Measurements from ENCODE around the gene TMC2.
"Not testable (repeated sequence)": the region's sequence is repeated elsewhere in the genome, so short reads cannot be mapped to it uniquely, and the experiment has no call there.

Gene TMC2, protein sequence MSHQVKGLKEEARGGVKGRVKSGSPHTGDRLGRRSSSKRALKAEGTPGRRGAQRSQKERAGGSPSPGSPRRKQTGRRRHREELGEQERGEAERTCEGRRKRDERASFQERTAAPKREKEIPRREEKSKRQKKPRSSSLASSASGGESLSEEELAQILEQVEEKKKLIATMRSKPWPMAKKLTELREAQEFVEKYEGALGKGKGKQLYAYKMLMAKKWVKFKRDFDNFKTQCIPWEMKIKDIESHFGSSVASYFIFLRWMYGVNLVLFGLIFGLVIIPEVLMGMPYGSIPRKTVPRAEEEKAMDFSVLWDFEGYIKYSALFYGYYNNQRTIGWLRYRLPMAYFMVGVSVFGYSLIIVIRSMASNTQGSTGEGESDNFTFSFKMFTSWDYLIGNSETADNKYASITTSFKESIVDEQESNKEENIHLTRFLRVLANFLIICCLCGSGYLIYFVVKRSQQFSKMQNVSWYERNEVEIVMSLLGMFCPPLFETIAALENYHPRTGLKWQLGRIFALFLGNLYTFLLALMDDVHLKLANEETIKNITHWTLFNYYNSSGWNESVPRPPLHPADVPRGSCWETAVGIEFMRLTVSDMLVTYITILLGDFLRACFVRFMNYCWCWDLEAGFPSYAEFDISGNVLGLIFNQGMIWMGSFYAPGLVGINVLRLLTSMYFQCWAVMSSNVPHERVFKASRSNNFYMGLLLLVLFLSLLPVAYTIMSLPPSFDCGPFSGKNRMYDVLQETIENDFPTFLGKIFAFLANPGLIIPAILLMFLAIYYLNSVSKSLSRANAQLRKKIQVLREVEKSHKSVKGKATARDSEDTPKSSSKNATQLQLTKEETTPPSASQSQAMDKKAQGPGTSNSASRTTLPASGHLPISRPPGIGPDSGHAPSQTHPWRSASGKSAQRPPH

DNA sequence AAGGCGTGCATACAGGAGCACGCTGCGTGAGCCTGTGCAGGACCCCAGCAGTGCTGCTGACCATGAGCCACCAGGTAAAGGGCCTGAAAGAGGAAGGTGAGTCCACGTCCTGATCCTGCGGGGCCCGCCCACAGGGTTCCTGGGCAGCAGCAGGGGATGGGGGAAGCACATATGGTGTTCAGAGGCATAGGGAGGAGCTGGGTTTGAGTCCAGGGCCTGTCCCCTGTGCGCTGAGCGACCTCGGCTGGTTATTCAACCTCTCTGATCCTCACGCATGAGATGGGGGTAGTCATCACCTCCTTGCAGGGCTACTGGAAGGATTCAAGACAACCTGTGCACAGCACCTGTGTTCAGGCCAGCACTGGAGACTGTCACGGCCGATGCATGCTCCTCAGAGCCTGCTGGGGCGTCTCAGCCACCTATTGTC, at the start of gene TMC2:
TMC2 (plus strand) TSS at position 14 of the 427 bp plus-strand sequence; CDS start at position 63, 49 bp downstream.
- peaks cover 4% of the 10 kb centered on the region for H3K27me3 ChIP-seq (ENCODE audit: control insufficient read depth, insufficient read depth, low read length)
- H3K36me3 ChIP-seq (ENCODE audit: control insufficient read depth, insufficient read depth, low read length), result no peaks in the 10 kb centered on the region
- no peaks in the 10 kb centered on the region for H3K9me3 ChIP-seq (ENCODE audit: control insufficient read depth, insufficient read depth, low read length)
- H3K4me1 ChIP-seq (ENCODE audit: control insufficient read depth, insufficient read depth, low read length), result peaks cover 2% of the 10 kb centered on the region
- H3K9ac ChIP-seq (ENCODE audit: low read depth, low read length), result no peak within 1 kb of the TSS
- no peak within 1 kb of the TSS for H3K4me3 ChIP-seq (ENCODE audit: low read depth, low read length)

DNA sequence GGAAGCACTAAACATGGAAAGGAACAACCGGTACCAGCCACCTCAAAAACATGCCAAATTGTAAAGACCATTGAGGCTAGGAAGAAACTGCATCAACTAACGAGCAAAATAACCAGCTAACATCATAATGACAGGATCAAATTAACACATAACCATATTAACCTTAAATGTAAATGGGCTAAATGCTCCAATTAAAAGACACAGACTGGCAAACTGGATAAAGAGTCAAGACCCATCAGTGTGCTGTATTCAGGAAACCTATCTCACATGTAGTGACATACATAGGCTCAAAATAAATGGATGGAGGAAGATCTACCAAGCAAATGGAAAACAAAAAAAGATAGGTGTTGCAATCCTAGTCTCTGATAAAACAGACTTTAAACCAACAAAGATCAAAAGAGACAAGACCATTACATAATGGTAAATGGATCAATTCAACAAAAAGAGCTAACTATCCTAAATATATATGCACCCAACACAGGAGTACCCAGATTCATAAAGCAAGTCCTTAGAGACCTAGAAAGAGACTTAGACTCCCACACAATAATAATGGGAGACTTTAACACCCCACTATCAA, 33.5 kb upstream of the TMC2 start:
- peaks cover 11% of the 10 kb centered on the region for H3K27me3 ChIP-seq (ENCODE audit: control insufficient read depth, insufficient read depth, low read length)
- H3K36me3 ChIP-seq (ENCODE audit: control insufficient read depth, insufficient read depth, low read length); H3K9ac ChIP-seq (ENCODE audit: low read depth, low read length); H3K9me3 ChIP-seq (ENCODE audit: control insufficient read depth, insufficient read depth, low read length); H3K4me1 ChIP-seq (ENCODE audit: control insufficient read depth, insufficient read depth, low read length); H3K4me3 ChIP-seq (ENCODE audit: low read depth, low read length): not testable (repeated sequence)

DNA sequence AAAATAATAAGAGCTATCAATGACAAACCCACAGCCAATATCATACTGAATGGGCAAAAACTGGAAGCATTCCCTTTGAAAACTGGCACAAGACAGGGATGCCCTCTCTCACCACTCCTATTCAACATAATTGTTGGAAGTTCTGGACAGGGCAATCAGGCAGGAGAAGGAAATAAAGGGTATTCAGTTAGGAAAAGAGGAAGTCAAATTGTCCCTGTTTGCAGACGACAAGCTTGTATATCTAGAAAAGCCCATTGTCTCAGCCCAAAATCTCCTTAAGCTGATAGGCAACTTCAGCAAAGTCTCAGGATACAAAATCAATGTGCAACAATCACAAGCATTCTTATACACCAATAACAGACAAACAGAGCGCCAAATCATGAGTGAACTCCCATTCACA, 31.6 kb upstream of the TMC2 start:
- H3K9ac ChIP-seq (ENCODE audit: low read depth, low read length); H3K4me1 ChIP-seq (ENCODE audit: control insufficient read depth, insufficient read depth, low read length); H3K9me3 ChIP-seq (ENCODE audit: control insufficient read depth, insufficient read depth, low read length); H3K4me3 ChIP-seq (ENCODE audit: low read depth, low read length); H3K36me3 ChIP-seq (ENCODE audit: control insufficient read depth, insufficient read depth, low read length): not testable (repeated sequence)
- H3K27me3 ChIP-seq (ENCODE audit: control insufficient read depth, insufficient read depth, low read length), result peaks cover 20% of the 10 kb centered on the region

DNA sequence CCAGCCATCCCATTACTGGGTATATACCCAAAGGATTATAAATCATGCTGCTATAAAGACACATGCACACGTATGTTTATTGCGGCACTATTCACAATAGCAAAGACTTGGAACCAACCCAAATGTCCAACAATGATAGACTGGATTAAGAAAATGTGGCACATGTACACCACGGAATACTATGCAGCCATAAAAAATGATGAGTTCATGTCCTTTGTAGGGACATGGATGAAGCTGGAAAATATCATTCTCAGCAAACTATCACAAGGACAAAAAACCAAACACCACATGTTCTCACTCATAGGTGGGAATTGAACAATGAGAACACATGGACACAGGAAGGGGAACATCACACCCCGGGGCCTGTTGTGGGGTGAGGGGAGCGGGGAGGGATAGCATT, 29.9 kb upstream of the TMC2 start:
- H3K27me3 ChIP-seq (ENCODE audit: control insufficient read depth, insufficient read depth, low read length), result peaks cover 36% of the 10 kb centered on the region
- H3K4me1 ChIP-seq (ENCODE audit: control insufficient read depth, insufficient read depth, low read length); H3K9me3 ChIP-seq (ENCODE audit: control insufficient read depth, insufficient read depth, low read length); H3K4me3 ChIP-seq (ENCODE audit: low read depth, low read length); H3K36me3 ChIP-seq (ENCODE audit: control insufficient read depth, insufficient read depth, low read length); H3K9ac ChIP-seq (ENCODE audit: low read depth, low read length): not testable (repeated sequence)

DNA sequence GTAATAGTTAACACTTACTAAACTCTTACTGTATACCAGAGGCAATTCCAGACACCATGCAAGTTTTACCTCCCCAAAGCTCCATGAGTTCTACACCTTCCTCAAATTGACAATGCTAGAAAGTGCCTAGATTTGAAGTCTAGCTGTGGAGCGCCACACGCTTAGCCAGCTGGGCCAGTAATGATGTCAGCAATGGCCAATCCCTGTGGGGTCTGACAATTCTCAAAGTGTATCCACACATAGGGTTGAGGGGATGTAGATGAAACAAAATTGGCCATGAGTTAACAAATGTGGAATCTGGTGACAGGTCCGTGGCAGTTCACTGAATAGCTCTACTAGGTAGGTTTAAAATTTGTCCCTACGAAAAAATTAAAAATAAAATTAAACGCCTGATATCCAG, 28.9 kb upstream of the TMC2 start:
- Histone ChIP-seq H3K4me3 (ENCODE audit: low read depth, low read length) (no peak overlapping the region), H3K36me3 (ENCODE audit: control insufficient read depth, insufficient read depth, low read length) (no peaks in the 10 kb centered on the region), H3K9ac (ENCODE audit: low read depth, low read length) (no peak overlapping the region), H3K9me3 (ENCODE audit: control insufficient read depth, insufficient read depth, low read length) (no peaks in the 10 kb centered on the region), H3K27me3 (ENCODE audit: control insufficient read depth, insufficient read depth, low read length) (peaks cover 46% of the 10 kb centered on the region), H3K4me1 (ENCODE audit: control insufficient read depth, insufficient read depth, low read length) (no peaks in the 10 kb centered on the region)

DNA sequence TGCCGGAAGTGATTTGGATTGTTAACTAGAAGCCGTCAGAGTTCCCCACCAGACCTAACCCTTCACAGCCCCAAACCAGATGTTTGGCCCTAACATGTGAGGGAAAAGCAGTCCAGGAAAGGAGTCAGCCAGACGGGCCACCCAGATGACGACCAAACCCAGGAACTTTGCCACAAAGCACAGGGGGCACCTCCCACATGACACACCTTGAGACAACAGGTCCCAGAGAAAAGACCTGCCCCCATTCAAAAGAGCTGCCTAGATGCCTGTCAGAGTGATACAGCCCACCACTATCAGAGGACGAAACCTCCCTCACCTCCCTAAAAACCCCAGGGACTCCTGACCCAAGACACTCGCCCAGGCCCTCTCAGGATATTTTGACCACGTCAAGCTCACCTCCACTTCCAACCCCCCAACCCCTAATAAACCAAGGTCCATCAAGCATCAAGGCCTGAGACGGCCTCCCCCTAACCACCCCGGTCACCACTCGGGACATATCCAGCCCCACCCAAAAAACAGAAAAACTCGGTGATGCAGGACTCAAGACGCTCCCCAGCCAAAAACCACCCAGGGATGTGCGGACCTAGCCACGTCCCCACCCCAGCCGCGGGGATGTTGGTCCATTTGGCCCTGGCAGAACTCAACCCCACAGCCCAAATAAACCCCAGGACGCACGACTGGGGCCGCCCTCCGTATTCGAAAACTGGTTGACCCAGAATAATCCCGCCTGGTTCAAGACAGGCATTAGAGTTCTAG, 28.3 kb upstream of the TMC2 start:
- no peaks in the 10 kb centered on the region for H3K9me3 ChIP-seq (ENCODE audit: control insufficient read depth, insufficient read depth, low read length)
- peaks cover 52% of the 10 kb centered on the region for H3K27me3 ChIP-seq (ENCODE audit: control insufficient read depth, insufficient read depth, low read length)

DNA sequence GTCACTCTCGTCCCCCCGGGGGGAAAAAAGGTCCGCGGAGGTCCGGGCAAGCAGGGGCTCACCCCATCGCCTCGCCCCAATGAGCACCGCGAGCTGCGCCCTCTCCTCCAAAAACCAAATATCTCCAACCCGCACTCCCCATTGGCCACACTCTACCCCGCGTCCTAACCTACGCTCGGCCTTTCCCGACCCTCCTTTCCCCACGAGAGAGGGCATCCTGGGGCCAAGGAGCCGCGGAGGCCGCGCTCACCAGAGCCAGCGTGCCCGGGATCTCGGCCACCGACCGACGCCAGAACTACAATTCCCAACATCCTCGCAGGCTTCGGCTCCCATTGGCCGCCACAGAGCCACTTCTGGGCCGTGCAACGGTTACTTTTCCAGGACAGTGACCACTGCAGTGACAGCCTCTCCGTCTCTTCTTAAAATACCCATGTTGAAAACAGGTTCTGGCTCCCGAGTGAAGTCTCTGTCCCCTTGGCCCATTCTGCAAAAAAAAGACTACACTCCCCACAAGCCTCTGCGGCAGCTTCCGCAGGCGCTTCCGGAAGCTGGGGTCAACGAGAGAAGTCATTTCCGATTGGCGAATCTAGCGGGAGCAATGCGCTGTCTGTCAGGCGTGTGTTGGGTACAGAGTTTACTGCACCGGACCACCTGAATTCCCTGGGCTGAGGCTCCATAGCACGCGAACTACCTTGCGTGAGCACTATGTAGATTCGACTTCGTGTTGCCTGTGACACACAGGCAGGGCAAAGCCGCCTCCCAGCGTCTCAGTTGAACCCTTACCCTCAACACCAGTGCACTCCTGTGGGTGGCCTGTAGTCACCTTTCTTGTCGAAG, 27.5 kb upstream of the TMC2 start, which contains the start of gene ZNF343:
ZNF343 (minus strand) TSS at position 285 of the 837 bp plus-strand sequence. CDS start 15,020 bp downstream, outside the sequence.
- Histone ChIP-seq H3K27me3 (ENCODE audit: control insufficient read depth, insufficient read depth, low read length) (peaks cover 60% of the 10 kb centered on the region), H3K9ac (ENCODE audit: low read depth, low read length) (peak within 1 kb of the TSS; percentile 66), H3K36me3 (ENCODE audit: control insufficient read depth, insufficient read depth, low read length) (no peaks in the 10 kb centered on the region), H3K9me3 (ENCODE audit: control insufficient read depth, insufficient read depth, low read length) (no peaks in the 10 kb centered on the region), H3K4me3 (ENCODE audit: low read depth, low read length) (peak within 1 kb of the TSS; percentile 70), H3K4me1 (ENCODE audit: control insufficient read depth, insufficient read depth, low read length) (no peaks in the 10 kb centered on the region)

More for the DNA sequence above, 28.3 kb upstream of the TMC2 start:
- H3K9ac ChIP-seq (ENCODE audit: low read depth, low read length), result no peak overlapping the region
- H3K4me3 ChIP-seq (ENCODE audit: low read depth, low read length), result peak overlapping the region; percentile 70
- H3K4me1 ChIP-seq (ENCODE audit: control insufficient read depth, insufficient read depth, low read length), result no peaks in the 10 kb centered on the region
- no peaks in the 10 kb centered on the region for H3K36me3 ChIP-seq (ENCODE audit: control insufficient read depth, insufficient read depth, low read length)

DNA sequence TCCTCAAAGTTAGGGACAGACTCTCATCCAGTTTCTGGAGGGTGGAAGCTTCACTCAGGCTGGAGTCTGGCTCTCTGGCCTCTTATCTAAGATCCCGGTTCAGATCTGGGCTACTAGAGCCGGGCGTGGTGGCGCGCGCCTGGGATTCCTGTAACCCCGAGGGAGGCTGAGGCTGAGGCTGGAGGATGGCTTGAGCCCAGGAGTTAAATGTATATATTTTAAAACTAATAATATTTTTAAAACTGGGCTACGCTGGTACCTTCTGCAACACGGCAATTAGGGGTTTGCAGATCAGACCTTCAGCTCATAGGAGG, 26.9 kb upstream of the TMC2 start:
- Histone ChIP-seq H3K27me3 (ENCODE audit: control insufficient read depth, insufficient read depth, low read length) (peaks cover 66% of the 10 kb centered on the region), H3K9me3 (ENCODE audit: control insufficient read depth, insufficient read depth, low read length) (no peaks in the 10 kb centered on the region), H3K36me3 (ENCODE audit: control insufficient read depth, insufficient read depth, low read length) (no peaks in the 10 kb centered on the region), H3K4me3 (ENCODE audit: low read depth, low read length) (peak overlapping the region; percentile 70), H3K4me1 (ENCODE audit: control insufficient read depth, insufficient read depth, low read length) (no peaks in the 10 kb centered on the region), H3K9ac (ENCODE audit: low read depth, low read length) (no peak overlapping the region)

DNA sequence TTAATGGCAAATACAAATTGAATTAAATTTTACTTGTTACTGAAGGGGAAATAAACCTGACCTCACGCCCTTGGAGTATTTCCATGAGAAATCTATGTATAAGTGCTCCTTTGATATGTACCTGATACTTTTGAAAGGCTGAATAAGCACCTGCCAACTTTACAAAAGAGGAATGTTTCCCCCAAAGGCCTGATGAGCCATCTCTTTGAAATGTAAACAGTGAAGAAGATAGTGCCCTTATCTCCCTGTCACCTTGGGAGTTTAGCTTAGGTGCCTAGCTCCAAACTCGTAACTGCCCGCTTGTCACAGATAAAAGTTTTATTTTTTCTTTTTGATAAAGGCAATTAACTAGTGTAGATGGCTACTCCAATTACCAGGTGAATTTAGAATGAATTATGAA, 26.6 kb upstream of the TMC2 start:
- Histone ChIP-seq H3K9me3 (ENCODE audit: control insufficient read depth, insufficient read depth, low read length) (no peaks in the 10 kb centered on the region), H3K36me3 (ENCODE audit: control insufficient read depth, insufficient read depth, low read length) (no peaks in the 10 kb centered on the region), H3K9ac (ENCODE audit: low read depth, low read length) (no peak overlapping the region), H3K4me1 (ENCODE audit: control insufficient read depth, insufficient read depth, low read length) (no peaks in the 10 kb centered on the region), H3K27me3 (ENCODE audit: control insufficient read depth, insufficient read depth, low read length) (peaks cover 70% of the 10 kb centered on the region), H3K4me3 (ENCODE audit: low read depth, low read length) (no peak overlapping the region)

DNA sequence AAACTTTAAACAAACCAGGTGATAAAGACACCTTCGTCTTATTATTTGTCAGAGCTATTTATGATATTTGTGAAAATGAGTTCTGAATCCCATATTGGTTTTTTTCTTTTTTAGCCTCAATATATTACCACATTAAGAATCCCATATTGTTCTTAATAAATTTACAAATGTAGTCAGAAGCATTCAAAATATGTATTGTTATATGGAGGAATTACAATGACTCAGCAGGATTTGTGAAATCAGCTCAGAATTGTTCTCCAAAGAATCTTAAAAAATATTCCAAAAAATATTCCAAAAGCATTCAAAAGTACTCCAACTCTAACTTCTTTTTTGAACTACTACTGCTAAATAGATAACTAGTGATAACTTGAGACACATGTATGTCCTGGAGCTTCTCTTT, 21.2 kb upstream of the TMC2 start:
- H3K36me3 ChIP-seq (ENCODE audit: control insufficient read depth, insufficient read depth, low read length), result no peaks in the 10 kb centered on the region
- H3K9ac ChIP-seq (ENCODE audit: low read depth, low read length), result no peak overlapping the region
- no peaks in the 10 kb centered on the region for H3K4me1 ChIP-seq (ENCODE audit: control insufficient read depth, insufficient read depth, low read length)
- H3K9me3 ChIP-seq (ENCODE audit: control insufficient read depth, insufficient read depth, low read length), result no peaks in the 10 kb centered on the region
- H3K4me3 ChIP-seq (ENCODE audit: low read depth, low read length), result no peak overlapping the region
- peaks cover 98% of the 10 kb centered on the region for H3K27me3 ChIP-seq (ENCODE audit: control insufficient read depth, insufficient read depth, low read length)

Measured in iPS-15b (cell line).